GM19372 (cell line): ENCODE data around the gene EFCAB9.

Source experiments
- ATAC-seq: cut with Tn5 transposase; IDR thresholded peaks from one replicate; pipeline ENCODE4 v1.9.1; 2021; ENCODE audit warnings: mild to moderate bottlenecking, low read depth, moderate library complexity; ENCODE audit not compliant: unreplicated experiment

The EFCAB9 gene

GRCh38 chr5:172164769-172165212 lies 29.2 kb upstream of the EFCAB9 start:
- ATAC-seq = no peak

GRCh38 chr5:172165465-172165864 lies 28.5 kb upstream of the EFCAB9 start:
- no peak for ATAC-seq

- no peak for ATAC-seq
These were observed 27.7 kb upstream of the EFCAB9 start for GRCh38 chr5:172166030-172166826.

GRCh38 chr5:172167895-172168294 lies 26.1 kb upstream of the EFCAB9 start:
- no peak for ATAC-seq

GRCh38 chr5:172168311-172168710 lies 25.7 kb upstream of the EFCAB9 start:
- ATAC-seq = no peak

- no peak for ATAC-seq
These were observed 24.8 kb upstream of the EFCAB9 start for GRCh38 chr5:172169216-172169615.

- ATAC-seq = no peak
These were observed 23.7 kb upstream of the EFCAB9 start for GRCh38 chr5:172170251-172170701.

GRCh38 chr5:172171118-172171517 lies 22.9 kb upstream of the EFCAB9 start:
- no peak for ATAC-seq

GRCh38 chr5:172172912-172173563 lies 20.9 kb upstream of the EFCAB9 start:
- ATAC-seq = no peak

GRCh38 chr5:172173564-172174153 lies 20.3 kb upstream of the EFCAB9 start:
- ATAC-seq = no peak

GRCh38 chr5:172175263-172175719 lies 18.7 kb upstream of the EFCAB9 start:
- peak; percentile 50 for ATAC-seq

- no peak for ATAC-seq
These were observed 16.8 kb upstream of the EFCAB9 start for GRCh38 chr5:172177176-172177575.

- ATAC-seq = no peak
These were observed 15.5 kb upstream of the EFCAB9 start for GRCh38 chr5:172178301-172178987.

- ATAC-seq = no peak
These were observed 14.7 kb upstream of the EFCAB9 start for GRCh38 chr5:172178991-172179989.

- ATAC-seq = no peak
These were observed 13.0 kb upstream of the EFCAB9 start for GRCh38 chr5:172180936-172181335.

GRCh38 chr5:172182291-172182690 lies 11.7 kb upstream of the EFCAB9 start:
- no peak for ATAC-seq

- ATAC-seq = no peak
These were observed 10.1 kb upstream of the EFCAB9 start for GRCh38 chr5:172183881-172184280.

GRCh38 chr5:172185096-172185461 lies 8.9 kb upstream of the EFCAB9 start:
- no peak for ATAC-seq

- ATAC-seq = no peak
These were observed 7.8 kb upstream of the EFCAB9 start for GRCh38 chr5:172186114-172186695.
